Esophagus squamous epithelium (tissue), 4 donors: ENCODE measurements around the gene PTPRJ.

Experiments
- CTCF ChIP-seq, 6 experiments: fragments of 450-650 bp in 4 of 6; fragments of 200-600 bp in 2 of 6; sonication (generic) in 2 of 6; IDR thresholded peaks; one replicate each; pipeline ENCODE4 v1.5.1; 2016 to 2019; ENCODE audit warnings: antibody characterized with exemption in 6 of 6, mild to moderate bottlenecking in 4 of 6, moderate library complexity in 4 of 6
- POLR2A ChIP-seq, 4 donors: fragments of 450-650 bp; IDR thresholded peaks; one replicate each; pipeline ENCODE4 v1.6.1; 2017; ENCODE audit warnings: antibody characterized with exemption in 4 of 4, mild to moderate bottlenecking in 4 of 4, moderate library complexity in 3 of 4

GRCh38 chr11:48111891-48112290 lies 131.5 kb downstream of the PTPRJ start:
- TF ChIP-seq CTCF (IDR thresholded peaks at IDR 0.05) (no peak), POLR2A (IDR thresholded peaks at IDR 0.05) (no peak)
